ENCODE results near the gene KLHL10. TPM values are rescaled to one million over a fixed set of nuclear protein-coding genes. Genes with fewer than 3 reads are reported as not detected.
"Not testable (repeated sequence)": the region's sequence is repeated elsewhere in the genome, so short reads cannot be mapped to it uniquely, and the experiment has no call there.

The KLHL10 gene
- total RNA-seq, 1 experiment from 2014 or later, result not detected

GRCh38 chr17:41840781-41841180 is 3.2 kb downstream of the KLHL10 start:
- H3K9me3 Mint-ChIP-seq (ENCODE audit: unreplicated experiment); CTCF ChIA-PET; H3K36me3 ChIP-seq (ENCODE audit: control insufficient read depth, insufficient read depth, low read length); BruUV-seq (replicated peaks); H3K4me1 Mint-ChIP-seq (ENCODE audit: low read depth, unreplicated experiment); intact Hi-C loops (cut with micrococcal nuclease; ENCODE audit: unreplicated experiment); H3K27me3 ChIP-seq (replicated peaks; ENCODE audit: control insufficient read depth, insufficient read depth, low read length); H3K27ac Mint-ChIP-seq (ENCODE audit: unreplicated experiment); H3K4me3 Mint-ChIP-seq (ENCODE audit: unreplicated experiment); H3K27me3 Mint-ChIP-seq (ENCODE audit: insufficient read depth, unreplicated experiment); DNase-seq; H3K4me3 ChIP-seq (ENCODE audit: low read depth, low read length); H3K9me3 ChIP-seq; H3K4me1 ChIP-seq; POLR2A ChIA-PET; H3K36me3 Mint-ChIP-seq (ENCODE audit: insufficient read depth, unreplicated experiment): not testable (repeated sequence)

- Histone ChIP-seq H3K4me1 (no peaks in the 10 kb centered on the region), H3K9me3 (no peaks in the 10 kb centered on the region), H3K27me3 (replicated peaks; ENCODE audit: control insufficient read depth, insufficient read depth, low read length) (no peaks in the 10 kb centered on the region), H3K4me3 (ENCODE audit: low read depth, low read length) (no peak overlapping the region), H3K36me3 (ENCODE audit: control insufficient read depth, insufficient read depth, low read length) (no peaks in the 10 kb centered on the region)
- POLR2A ChIA-PET, result no interaction called here
- no peak for DNase-seq
- no TSS peak for BruUV-seq (replicated peaks)
- no peak overlapping the region for H3K4me3 Mint-ChIP-seq (ENCODE audit: unreplicated experiment)
- H3K9me3 Mint-ChIP-seq (ENCODE audit: unreplicated experiment), result no peaks in the 10 kb centered on the region
- no peak overlapping the region for H3K27ac Mint-ChIP-seq (ENCODE audit: unreplicated experiment)
- TF ChIP-seq CTCF (IDR thresholded peaks at IDR 0.05; ENCODE audit: insufficient read depth in 1 of 2, low read depth in 1 of 2, low read length in 1 of 2, severe bottlenecking in 1 of 2, unreplicated experiment in 1 of 2), result no peak
- peaks cover 11% of the 10 kb centered on the region for H3K36me3 Mint-ChIP-seq (ENCODE audit: insufficient read depth, unreplicated experiment)
- intact Hi-C loops (cut with micrococcal nuclease; ENCODE audit: unreplicated experiment), result no loop called here
- CTCF ChIA-PET, result no interaction called here
- H3K27me3 Mint-ChIP-seq (ENCODE audit: insufficient read depth, unreplicated experiment), result no peaks in the 10 kb centered on the region
- H3K4me1 Mint-ChIP-seq (ENCODE audit: low read depth, unreplicated experiment), result no peaks in the 10 kb centered on the region
Measured at GRCh38 chr17:41844971-41845370, 7.3 kb downstream of the KLHL10 start.

- BruUV-seq (replicated peaks), result no TSS peak
- ChIA-PET POLR2A (no interaction called here), CTCF (no interaction called here)
- H3K36me3 Mint-ChIP-seq (ENCODE audit: insufficient read depth, unreplicated experiment), result peaks cover 34% of the 10 kb centered on the region
- no peaks in the 10 kb centered on the region for H3K9me3 Mint-ChIP-seq (ENCODE audit: unreplicated experiment)
- no peaks in the 10 kb centered on the region for H3K9me3 ChIP-seq
- H3K4me1 ChIP-seq, result no peaks in the 10 kb centered on the region
- H3K27me3 Mint-ChIP-seq (ENCODE audit: insufficient read depth, unreplicated experiment), result no peaks in the 10 kb centered on the region
- no peak for DNase-seq
- TF ChIP-seq CTCF (IDR thresholded peaks at IDR 0.05; ENCODE audit: insufficient read depth in 1 of 2, low read depth in 1 of 2, low read length in 1 of 2, severe bottlenecking in 1 of 2, unreplicated experiment in 1 of 2), result no peak
- H3K4me3 ChIP-seq (ENCODE audit: low read depth, low read length), result no peak overlapping the region
- no peaks in the 10 kb centered on the region for H3K27me3 ChIP-seq (replicated peaks; ENCODE audit: control insufficient read depth, insufficient read depth, low read length)
- no peaks in the 10 kb centered on the region for H3K4me1 Mint-ChIP-seq (ENCODE audit: low read depth, unreplicated experiment)
- H3K36me3 ChIP-seq (ENCODE audit: control insufficient read depth, insufficient read depth, low read length), result no peaks in the 10 kb centered on the region; the same call in 1 of the 2 replicates
- no peak overlapping the region for H3K27ac Mint-ChIP-seq (ENCODE audit: unreplicated experiment)
- no peak overlapping the region for H3K4me3 Mint-ChIP-seq (ENCODE audit: unreplicated experiment)
- intact Hi-C loops (cut with micrococcal nuclease; ENCODE audit: unreplicated experiment), result no loop called here
Measured at GRCh38 chr17:41848788-41849187, 11.2 kb downstream of the KLHL10 start.
